GM23338 (cell line): ENCODE data around the gene CCDC27. TPM values are rescaled to one million over a fixed set of nuclear protein-coding genes. Genes with fewer than 3 reads are reported as not detected.
A peak's percentile ranks its signal among the peaks of the same experiment; 100 is the strongest.

Experiments
- ATAC-seq: fragments of 200-7000 bp; cut with Tn5 transposase; 3 replicates; pipeline ENCODE4 v1.9.1; 2020
- DNase-seq: peaks from one replicate; pipeline ENCODE4 v3.0.0-alpha.2; 2015; ENCODE audit warnings: low spot score
- H2AFZ ChIP-seq: fragments of 200-600 bp; sonication (generic); 2 replicates; pipeline ENCODE4 v1.8.0; 2016; ENCODE audit warnings: antibody characterized with exemption, mild to moderate bottlenecking, moderate library complexity
- H3F3A ChIP-seq: fragments of 200-600 bp; sonication (generic); replicated peaks from 2 replicates; pipeline ENCODE4 v1.8.0; 2017; ENCODE audit warnings: antibody characterized with exemption, mixed run types, low read depth
- H3K27ac ChIP-seq: fragments of 200-600 bp; sonication (generic); 2 replicates; pipeline ENCODE4 v1.6.1; 2016; ENCODE audit warnings: low read depth
- H3K27me3 ChIP-seq: fragments of 200-600 bp; sonication (generic); 2 replicates; pipeline ENCODE4 v1.8.0; 2016; ENCODE audit warnings: mild to moderate bottlenecking, mixed run types, moderate library complexity; ENCODE audit not compliant: insufficient read depth
- H3K36me3 ChIP-seq: fragments of 200-600 bp; sonication (generic); 2 replicates; pipeline ENCODE4 v1.8.0; 2016; ENCODE audit warnings: mild to moderate bottlenecking; ENCODE audit not compliant: insufficient read depth
- H3K4me1 ChIP-seq: fragments of 200-600 bp; sonication (generic); 2 replicates; pipeline ENCODE4 v1.8.0; 2016; ENCODE audit warnings: mild to moderate bottlenecking, moderate library complexity; ENCODE audit not compliant: insufficient read depth
- H3K4me2 ChIP-seq: fragments of 200-600 bp; sonication (generic); 2 replicates; pipeline ENCODE4 v1.7.1; 2017; ENCODE audit warnings: mixed run types
- H3K4me3 ChIP-seq: fragments of 200-600 bp; sonication (generic); 2 replicates; pipeline ENCODE4 v1.6.1; 2016; ENCODE audit warnings: mixed run types
- H3K79me2 ChIP-seq: fragments of 200-600 bp; sonication (generic); replicated peaks from 2 replicates; pipeline ENCODE4 v1.8.0; 2017; ENCODE audit warnings: mild to moderate bottlenecking; ENCODE audit not compliant: insufficient read depth
- H3K9me2 ChIP-seq: fragments of 200-600 bp; sonication (generic); 2 replicates; pipeline ENCODE4 v1.8.0; 2017; ENCODE audit not compliant: insufficient read depth
- H4K20me1 ChIP-seq: fragments of 200-600 bp; sonication (generic); replicated peaks from 2 replicates; pipeline ENCODE4 v1.8.0; 2017; ENCODE audit warnings: mild to moderate bottlenecking; ENCODE audit not compliant: insufficient read depth
- H3K27ac Mint-ChIP-seq: 2 replicates; pipeline ENCODE4 v1.8.0; 2020; ENCODE audit warnings: inconsistent platforms, mild to moderate bottlenecking, moderate library complexity, mixed read lengths
- H3K27me3 Mint-ChIP-seq: 3 replicates; pipeline ENCODE4 v1.8.0; 2022; ENCODE audit warnings: low read depth, mild to moderate bottlenecking, moderate library complexity, mixed read lengths, inconsistent platforms; ENCODE audit not compliant: insufficient read depth, poor library complexity
- H3K36me3 Mint-ChIP-seq: 3 replicates; pipeline ENCODE4 v1.8.0; 2021; ENCODE audit warnings: low read depth, mild to moderate bottlenecking, inconsistent platforms, moderate library complexity, mixed read lengths
- H3K4me1 Mint-ChIP-seq: 3 replicates; pipeline ENCODE4 v1.8.0; 2020; ENCODE audit warnings: mild to moderate bottlenecking, inconsistent platforms, mixed read lengths
- H3K4me3 Mint-ChIP-seq: 3 replicates; pipeline ENCODE4 v1.8.0; 2021; ENCODE audit warnings: moderate library complexity, mild to moderate bottlenecking, inconsistent platforms, mixed read lengths
- H3K9me3 Mint-ChIP-seq: 3 replicates; pipeline ENCODE4 v1.8.0; 2020; ENCODE audit warnings: moderate library complexity, mild to moderate bottlenecking, inconsistent platforms, mixed read lengths
- CREB1 ChIP-seq: fragments of 250-450 bp; sonication (Bioruptor Pico); IDR thresholded peaks from 2 replicates; pipeline ENCODE4 v1.5.0; 2020; ENCODE audit warnings: low read depth, mild to moderate bottlenecking, moderate library complexity
- ETS1 ChIP-seq: IDR thresholded peaks from 2 replicates; pipeline ENCODE4 v1.6.1; 2016; ENCODE audit warnings: antibody characterized with exemption
- EZH2 ChIP-seq: fragments of 200-600 bp; sonication (generic); IDR thresholded peaks from one replicate; pipeline ENCODE4 v1.8.0; 2017; ENCODE audit warnings: antibody characterized with exemption, mild to moderate bottlenecking, low read depth; ENCODE audit not compliant: unreplicated experiment
- EZH2phosphoT487 ChIP-seq: fragments of 200-600 bp; sonication (generic); IDR thresholded peaks from one replicate; pipeline ENCODE4 v1.8.1; 2018; ENCODE audit warnings: antibody characterized with exemption; ENCODE audit not compliant: unreplicated experiment
- JUNB ChIP-seq: IDR thresholded peaks from one replicate; pipeline ENCODE4 v1.6.1; 2016; ENCODE audit warnings: antibody characterized with exemption; ENCODE audit not compliant: unreplicated experiment
- NANOG ChIP-seq: IDR thresholded peaks from 2 replicates; pipeline ENCODE4 v1.6.1; 2016; ENCODE audit warnings: antibody characterized with exemption, borderline replicate concordance
- POLR2AphosphoS5 ChIP-seq: IDR thresholded peaks from 2 replicates; pipeline ENCODE4 v1.6.1; 2016; ENCODE audit warnings: antibody characterized with exemption, low read depth
- STAT1 ChIP-seq: IDR thresholded peaks from one replicate; pipeline ENCODE4 v1.6.1; 2016; ENCODE audit warnings: antibody characterized with exemption; ENCODE audit not compliant: unreplicated experiment
- ZNF114 ChIP-seq: fragments of 250-450 bp; sonication (Bioruptor Pico); IDR thresholded peaks from 2 replicates; pipeline ENCODE4 v1.5.0; 2020; ENCODE audit warnings: mild to moderate bottlenecking, moderate library complexity
- ZNF331 ChIP-seq: fragments of 250-450 bp; sonication (Bioruptor Pico); IDR thresholded peaks from 2 replicates; pipeline ENCODE4 v1.5.0; 2020; ENCODE audit warnings: low read depth, mild to moderate bottlenecking, moderate library complexity
- polyA plus RNA-seq: library from polyadenylated mRNA; unstranded; fragments of >200 nt; fragmentation: Nextera tagmentation; extraction: Ambion mirVana; gene quantifications from 2 replicates; pipeline ENCODE4 v1.2.1, GENCODE V29; 2016
- total RNA-seq: library from RNA; depleted of rRNA; stranded (reverse); fragments of >200 nt; shearing (Covaris generic); gene quantifications from 2 replicates; pipeline ENCODE4 v1.2.3, GENCODE V29; 2014
- TF ChIP-seq, protein P1 (sequence below), 2 experiments: fragments of 200-600 bp in 1 of 2; sonication (generic) in 1 of 2; conservative IDR thresholded peaks; 2 replicates each; pipeline versions ENCODE4 v1.5.1 to v1.6.1; 2016 to 2017; ENCODE audit warnings: antibody characterized with exemption in 2 of 2, low read depth in 2 of 2, mild to moderate bottlenecking in 2 of 2, moderate library complexity in 1 of 2
- TF ChIP-seq, protein P2 (sequence below): IDR thresholded peaks from one replicate; pipeline ENCODE4 v1.6.1; 2018; ENCODE audit warnings: antibody characterized with exemption; ENCODE audit not compliant: unreplicated experiment

CCDC27 gene
- total and polyA plus RNA-seq, 2 experiments from 2014 or later, result 0.18 to 0.45 TPM

DNA sequence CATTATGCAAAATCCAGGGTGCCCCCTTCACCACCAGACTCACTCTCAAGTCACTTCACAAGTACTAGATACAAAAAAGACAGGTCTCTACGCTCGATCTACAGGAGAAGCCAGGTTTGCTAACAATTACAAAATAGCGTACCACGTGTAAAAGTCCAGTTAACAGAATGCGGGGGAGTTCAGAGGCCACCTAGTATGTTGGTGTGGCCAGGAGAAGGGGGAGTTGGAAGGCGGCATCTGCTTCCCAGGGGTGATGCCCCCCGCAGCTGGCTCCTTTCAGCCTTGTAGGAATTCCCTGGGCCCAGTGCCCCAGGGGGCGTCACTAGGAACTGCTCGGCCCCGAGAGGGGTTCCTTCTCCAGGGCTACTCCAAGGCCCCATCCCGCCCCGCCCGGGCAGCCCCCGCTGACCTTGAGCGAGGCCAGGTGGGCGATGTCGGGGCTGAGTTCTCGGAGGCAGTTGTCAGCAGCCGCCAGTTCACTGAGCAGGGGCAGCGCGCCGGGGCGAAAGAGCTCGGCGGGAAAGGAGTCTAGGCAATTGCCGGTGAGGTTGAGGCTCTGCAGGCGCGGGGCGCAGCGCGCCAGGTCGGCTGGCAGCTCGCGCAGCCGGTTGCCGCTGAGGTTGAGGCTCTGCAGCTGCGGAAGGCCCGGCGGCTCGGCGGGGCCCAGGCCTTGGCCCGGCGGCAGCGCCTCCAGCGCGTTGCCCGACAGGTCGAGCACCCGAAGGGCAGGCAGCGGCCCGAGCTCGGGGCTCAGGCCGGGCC is 43.4 kb downstream of the CCDC27 start:
- Mint-ChIP-seq H3K4me1 (peaks cover 41% of the 10 kb centered on the region), H3K27ac (peak overlapping the region; percentile 21; the same call in 1 of the 2 replicates), H3K4me3 (peak overlapping the region; percentile 83), H3K9me3 (peaks cover 3% of the 10 kb centered on the region; the same call in 2 of the 3 replicates), H3K36me3 (peaks cover 26% of the 10 kb centered on the region), H3K27me3 (peaks cover 17% of the 10 kb centered on the region)
- H3K4me2 ChIP-seq, result peak overlapping the region; percentile 93
- DNase-seq (no peak), ATAC-seq (no peak; the same call in 2 of the 3 replicates)
- no peaks in the 10 kb centered on the region for H4K20me1 ChIP-seq
- TF ChIP-seq ETS1, result no peak
- no peak for TF ChIP-seq JUNB
- H3K4me3 ChIP-seq, result peak overlapping the region; percentile 89
- no peaks in the 10 kb centered on the region for H3K9me2 ChIP-seq
- H3K4me1 ChIP-seq, result peaks cover 28% of the 10 kb centered on the region
- peak overlapping the region; percentile 98 for H3K27ac ChIP-seq
- peaks cover 16% of the 10 kb centered on the region for H3F3A ChIP-seq
- H3K27me3 ChIP-seq, result no peaks in the 10 kb centered on the region
- H3K36me3 ChIP-seq, result no peaks in the 10 kb centered on the region
- peaks cover 41% of the 10 kb centered on the region for H3K79me2 ChIP-seq
- H2AFZ ChIP-seq, result no peak overlapping the region

DNA sequence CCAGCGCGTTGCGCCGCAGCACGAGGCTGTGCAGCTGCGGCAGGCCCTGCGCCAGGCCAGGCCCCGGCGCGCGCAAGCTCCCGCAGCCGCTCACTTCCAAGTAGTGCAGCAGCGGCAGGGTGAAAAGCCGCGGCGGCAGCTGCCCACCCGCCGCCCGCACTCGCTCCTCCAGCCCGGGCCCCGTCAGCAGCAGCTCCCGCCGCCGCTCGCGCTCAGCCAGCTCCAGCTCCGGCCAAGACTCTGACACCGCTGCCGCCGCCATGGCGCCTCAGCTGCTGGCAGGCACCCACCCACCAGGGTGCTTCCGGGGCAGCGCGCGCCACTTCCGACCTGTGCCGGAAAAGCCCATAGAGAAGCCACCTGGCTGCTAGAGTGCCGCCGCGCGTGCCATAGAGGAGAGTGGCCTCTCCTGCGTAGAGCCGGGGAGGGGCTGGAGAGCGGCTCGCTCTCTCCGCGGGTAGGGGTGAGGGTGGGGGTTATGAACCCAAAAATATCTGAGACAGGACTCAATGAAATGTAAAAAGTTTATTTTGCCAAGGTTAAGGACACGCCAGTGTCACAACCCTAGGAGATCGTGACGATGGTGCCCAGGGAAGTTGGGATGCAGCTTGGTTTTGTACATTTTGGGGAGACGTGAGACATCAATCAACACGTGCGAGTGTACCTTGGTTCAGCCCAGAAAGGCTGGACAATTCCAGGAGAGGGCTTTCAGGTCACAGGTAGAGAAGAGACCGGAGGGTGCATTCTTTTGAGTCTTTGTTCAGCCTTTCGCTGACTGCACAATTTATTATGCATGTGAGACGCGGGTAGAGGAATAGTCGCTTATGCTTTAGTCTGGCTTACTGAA is 44.2 kb downstream of the CCDC27 start, which contains the start of gene LRRC47:
TSS of gene LRRC47 (minus strand) at position 284 of the 847 bp plus-strand sequence. CDS start at position 262, 22 bp downstream.
- H4K20me1 ChIP-seq, result no peaks in the 10 kb centered on the region
- peak within 1 kb of the TSS; percentile 93 for H3K4me2 ChIP-seq
- H3K4me1 ChIP-seq, result peaks cover 28% of the 10 kb centered on the region
- peaks cover 34% of the 10 kb centered on the region for H3K79me2 ChIP-seq
- no peaks in the 10 kb centered on the region for H3K9me2 ChIP-seq
- peak within 1 kb of the TSS; percentile 97 for H3K27ac Mint-ChIP-seq
- H3K36me3 ChIP-seq, result no peaks in the 10 kb centered on the region
- peak within 1 kb of the TSS; percentile 87 for H3K4me3 Mint-ChIP-seq
- H3K36me3 Mint-ChIP-seq, result peaks cover 24% of the 10 kb centered on the region
- H3K27ac ChIP-seq, result peak within 1 kb of the TSS; percentile 98
- H3K4me1 Mint-ChIP-seq, result peaks cover 36% of the 10 kb centered on the region
- H3K27me3 ChIP-seq, result no peaks in the 10 kb centered on the region
- peak within 1 kb of the TSS; percentile 89 for H3K4me3 ChIP-seq
- peak; percentile 84 for ATAC-seq
- peaks cover 20% of the 10 kb centered on the region for H3K27me3 Mint-ChIP-seq
- peaks cover 10% of the 10 kb centered on the region for H3K9me3 Mint-ChIP-seq
- peak within 1 kb of the TSS; percentile 85 for H2AFZ ChIP-seq
- H3F3A ChIP-seq, result peaks cover 16% of the 10 kb centered on the region
- peak; percentile 95 for DNase-seq
- TF ChIP-seq NANOG (no peak), ZNF114 (no peak), JUNB (no peak), EZH2phosphoT487 (no peak), ETS1 (peak; percentile 90), STAT1 (no peak), CREB1 (CRISPR knock-in tag) (peak; percentile 79), EZH2 (no peak), ZNF331 (CRISPR knock-in tag) (no peak), POLR2AphosphoS5 (peak; percentile 69; the same call in 1 of the 2 replicates)
- TF ChIP-seq, protein P1, sequence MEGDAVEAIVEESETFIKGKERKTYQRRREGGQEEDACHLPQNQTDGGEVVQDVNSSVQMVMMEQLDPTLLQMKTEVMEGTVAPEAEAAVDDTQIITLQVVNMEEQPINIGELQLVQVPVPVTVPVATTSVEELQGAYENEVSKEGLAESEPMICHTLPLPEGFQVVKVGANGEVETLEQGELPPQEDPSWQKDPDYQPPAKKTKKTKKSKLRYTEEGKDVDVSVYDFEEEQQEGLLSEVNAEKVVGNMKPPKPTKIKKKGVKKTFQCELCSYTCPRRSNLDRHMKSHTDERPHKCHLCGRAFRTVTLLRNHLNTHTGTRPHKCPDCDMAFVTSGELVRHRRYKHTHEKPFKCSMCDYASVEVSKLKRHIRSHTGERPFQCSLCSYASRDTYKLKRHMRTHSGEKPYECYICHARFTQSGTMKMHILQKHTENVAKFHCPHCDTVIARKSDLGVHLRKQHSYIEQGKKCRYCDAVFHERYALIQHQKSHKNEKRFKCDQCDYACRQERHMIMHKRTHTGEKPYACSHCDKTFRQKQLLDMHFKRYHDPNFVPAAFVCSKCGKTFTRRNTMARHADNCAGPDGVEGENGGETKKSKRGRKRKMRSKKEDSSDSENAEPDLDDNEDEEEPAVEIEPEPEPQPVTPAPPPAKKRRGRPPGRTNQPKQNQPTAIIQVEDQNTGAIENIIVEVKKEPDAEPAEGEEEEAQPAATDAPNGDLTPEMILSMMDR (conservative IDR thresholded peaks at IDR 0.05; ENCODE audit: low read depth in 2 of 2), result no peak
- TF ChIP-seq, protein P2, sequence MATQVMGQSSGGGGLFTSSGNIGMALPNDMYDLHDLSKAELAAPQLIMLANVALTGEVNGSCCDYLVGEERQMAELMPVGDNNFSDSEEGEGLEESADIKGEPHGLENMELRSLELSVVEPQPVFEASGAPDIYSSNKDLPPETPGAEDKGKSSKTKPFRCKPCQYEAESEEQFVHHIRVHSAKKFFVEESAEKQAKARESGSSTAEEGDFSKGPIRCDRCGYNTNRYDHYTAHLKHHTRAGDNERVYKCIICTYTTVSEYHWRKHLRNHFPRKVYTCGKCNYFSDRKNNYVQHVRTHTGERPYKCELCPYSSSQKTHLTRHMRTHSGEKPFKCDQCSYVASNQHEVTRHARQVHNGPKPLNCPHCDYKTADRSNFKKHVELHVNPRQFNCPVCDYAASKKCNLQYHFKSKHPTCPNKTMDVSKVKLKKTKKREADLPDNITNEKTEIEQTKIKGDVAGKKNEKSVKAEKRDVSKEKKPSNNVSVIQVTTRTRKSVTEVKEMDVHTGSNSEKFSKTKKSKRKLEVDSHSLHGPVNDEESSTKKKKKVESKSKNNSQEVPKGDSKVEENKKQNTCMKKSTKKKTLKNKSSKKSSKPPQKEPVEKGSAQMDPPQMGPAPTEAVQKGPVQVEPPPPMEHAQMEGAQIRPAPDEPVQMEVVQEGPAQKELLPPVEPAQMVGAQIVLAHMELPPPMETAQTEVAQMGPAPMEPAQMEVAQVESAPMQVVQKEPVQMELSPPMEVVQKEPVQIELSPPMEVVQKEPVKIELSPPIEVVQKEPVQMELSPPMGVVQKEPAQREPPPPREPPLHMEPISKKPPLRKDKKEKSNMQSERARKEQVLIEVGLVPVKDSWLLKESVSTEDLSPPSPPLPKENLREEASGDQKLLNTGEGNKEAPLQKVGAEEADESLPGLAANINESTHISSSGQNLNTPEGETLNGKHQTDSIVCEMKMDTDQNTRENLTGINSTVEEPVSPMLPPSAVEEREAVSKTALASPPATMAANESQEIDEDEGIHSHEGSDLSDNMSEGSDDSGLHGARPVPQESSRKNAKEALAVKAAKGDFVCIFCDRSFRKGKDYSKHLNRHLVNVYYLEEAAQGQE, result no peak
